Measurements from ENCODE around the gene XXYLT1.
"Not testable (repeated sequence)": the region's sequence is repeated elsewhere in the genome, so short reads cannot be mapped to it uniquely, and the experiment has no call there.

XXYLT1 gene

DNA sequence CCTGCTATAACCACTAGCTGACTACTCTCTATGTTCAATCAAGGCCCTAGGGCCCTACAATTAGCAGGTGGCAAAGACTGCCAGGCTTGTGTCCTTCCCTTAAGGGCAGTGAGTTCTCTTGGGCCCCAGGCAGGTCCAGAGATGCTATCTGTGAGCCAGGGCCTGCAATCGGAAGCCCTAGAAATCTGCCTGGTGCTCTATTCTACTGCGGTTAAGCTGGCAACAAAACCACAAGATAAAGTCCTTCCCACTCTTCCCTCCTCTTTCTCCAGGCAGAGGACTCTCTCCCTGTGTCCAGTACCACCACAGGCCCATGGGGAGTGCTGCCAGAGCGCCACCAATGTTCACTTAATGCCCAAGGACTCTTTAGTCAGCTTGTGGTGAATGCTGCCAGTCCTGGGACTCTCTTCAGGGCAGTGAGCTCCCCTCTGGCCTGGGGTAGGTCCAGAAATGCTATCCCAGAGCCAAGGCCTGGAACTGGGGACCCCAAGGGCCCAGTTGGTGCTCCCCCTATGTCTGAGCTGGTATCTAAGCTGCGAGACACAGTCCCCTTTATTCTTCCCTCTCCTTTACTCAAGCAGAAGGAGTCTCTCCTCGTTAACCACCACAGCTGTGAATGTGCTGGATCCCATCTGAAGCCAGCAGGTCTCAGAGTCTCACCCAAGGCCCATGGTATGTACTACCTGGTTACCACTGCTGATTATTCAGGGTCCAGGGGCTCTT is 34.7 kb downstream of the XXYLT1 start:
- H3K4me3 ChIP-seq (ENCODE audit: low read depth, low read length), result no peak overlapping the region
- no peaks in the 10 kb centered on the region for H3K9me3 ChIP-seq (ENCODE audit: severe bottlenecking)
- DNase-seq, result no peak
- H3K27ac ChIP-seq, result no peak overlapping the region
- TF ChIP-seq, protein P1, sequence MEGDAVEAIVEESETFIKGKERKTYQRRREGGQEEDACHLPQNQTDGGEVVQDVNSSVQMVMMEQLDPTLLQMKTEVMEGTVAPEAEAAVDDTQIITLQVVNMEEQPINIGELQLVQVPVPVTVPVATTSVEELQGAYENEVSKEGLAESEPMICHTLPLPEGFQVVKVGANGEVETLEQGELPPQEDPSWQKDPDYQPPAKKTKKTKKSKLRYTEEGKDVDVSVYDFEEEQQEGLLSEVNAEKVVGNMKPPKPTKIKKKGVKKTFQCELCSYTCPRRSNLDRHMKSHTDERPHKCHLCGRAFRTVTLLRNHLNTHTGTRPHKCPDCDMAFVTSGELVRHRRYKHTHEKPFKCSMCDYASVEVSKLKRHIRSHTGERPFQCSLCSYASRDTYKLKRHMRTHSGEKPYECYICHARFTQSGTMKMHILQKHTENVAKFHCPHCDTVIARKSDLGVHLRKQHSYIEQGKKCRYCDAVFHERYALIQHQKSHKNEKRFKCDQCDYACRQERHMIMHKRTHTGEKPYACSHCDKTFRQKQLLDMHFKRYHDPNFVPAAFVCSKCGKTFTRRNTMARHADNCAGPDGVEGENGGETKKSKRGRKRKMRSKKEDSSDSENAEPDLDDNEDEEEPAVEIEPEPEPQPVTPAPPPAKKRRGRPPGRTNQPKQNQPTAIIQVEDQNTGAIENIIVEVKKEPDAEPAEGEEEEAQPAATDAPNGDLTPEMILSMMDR (IDR thresholded peaks at IDR 0.05; ENCODE audit: low read depth, low read length), result no peak
- no peaks in the 10 kb centered on the region for H3K36me3 ChIP-seq
- no peaks in the 10 kb centered on the region for H3K27me3 ChIP-seq (ENCODE audit: insufficient read depth, low read depth, severe bottlenecking)

DNA sequence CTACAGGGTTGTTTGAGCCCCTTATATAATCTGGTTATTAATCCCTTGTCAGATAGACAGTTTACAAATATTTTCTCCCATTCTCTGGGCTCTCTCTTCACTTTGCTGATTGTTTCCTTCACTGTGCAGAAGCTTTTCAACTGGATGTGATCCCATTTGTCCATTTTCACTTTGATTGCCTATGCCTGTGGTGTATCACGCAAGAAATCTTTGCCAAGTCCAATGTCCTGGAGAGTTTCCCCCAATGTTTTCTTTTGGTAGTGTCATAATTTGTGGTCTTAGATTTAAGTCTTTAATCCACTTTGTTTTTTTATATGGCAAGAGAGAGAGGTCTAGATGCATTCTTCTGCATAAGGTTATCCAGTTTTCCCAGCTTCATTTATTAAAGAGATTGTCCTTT is 40.7 kb downstream of the XXYLT1 start:
- no peaks in the 10 kb centered on the region for H3K36me3 ChIP-seq
- DNase-seq, result no peak
- H3K27ac ChIP-seq, result no peak overlapping the region
- H3K4me3 ChIP-seq (ENCODE audit: low read depth, low read length), result no peak overlapping the region
- TF ChIP-seq, protein P1 (IDR thresholded peaks at IDR 0.05; ENCODE audit: low read depth, low read length), result no peak
- H3K9me3 ChIP-seq (ENCODE audit: severe bottlenecking), result no peaks in the 10 kb centered on the region
- no peaks in the 10 kb centered on the region for H3K27me3 ChIP-seq (ENCODE audit: insufficient read depth, low read depth, severe bottlenecking)

DNA sequence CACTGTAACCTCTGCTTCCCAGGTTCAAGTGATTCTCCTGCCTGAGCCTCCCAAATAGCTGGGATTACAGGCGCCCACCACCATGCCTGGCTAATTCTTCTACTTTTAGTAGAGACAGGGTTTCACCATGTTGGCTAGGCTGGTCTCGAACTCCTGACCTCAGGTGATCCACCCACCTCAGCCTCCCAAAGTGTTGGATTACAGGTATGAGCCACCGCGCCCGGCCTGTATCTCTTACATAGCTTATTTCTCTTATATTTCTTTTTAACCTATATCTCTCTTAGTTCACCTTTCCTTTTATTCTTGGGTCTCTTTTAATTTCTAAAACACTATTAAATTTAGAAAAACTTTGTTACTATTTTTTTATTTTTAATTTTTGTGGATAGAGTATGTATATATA is 42.1 kb downstream of the XXYLT1 start:
- not testable (repeated sequence) for H3K27me3 ChIP-seq (ENCODE audit: insufficient read depth, low read depth, severe bottlenecking); H3K36me3 ChIP-seq; H3K27ac ChIP-seq; H3K9me3 ChIP-seq (ENCODE audit: severe bottlenecking); DNase-seq; H3K4me3 ChIP-seq (ENCODE audit: low read depth, low read length)

DNA sequence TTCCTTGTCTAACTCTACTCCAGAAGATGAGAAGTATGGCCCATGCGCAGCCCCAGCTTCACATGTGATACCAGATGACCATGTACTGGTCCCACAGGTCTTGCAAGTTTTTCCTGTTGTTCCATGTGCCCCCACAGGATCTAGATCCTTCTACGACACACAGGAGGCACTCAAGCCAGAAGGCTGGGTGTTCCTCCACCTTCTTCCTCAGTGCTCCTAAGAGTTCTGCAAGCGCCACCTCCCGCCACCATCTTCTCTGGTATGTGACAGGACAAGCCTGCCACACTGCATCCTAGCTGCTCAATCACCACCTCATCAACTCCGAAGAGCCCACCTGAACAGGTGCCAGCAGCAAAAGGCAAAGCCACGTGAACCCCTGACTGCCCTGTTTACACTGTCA is 43.1 kb downstream of the XXYLT1 start:
- Histone ChIP-seq H3K4me3 (ENCODE audit: low read depth, low read length) (no peak overlapping the region), H3K27ac (no peak overlapping the region), H3K36me3 (no peaks in the 10 kb centered on the region), H3K27me3 (ENCODE audit: insufficient read depth, low read depth, severe bottlenecking) (no peaks in the 10 kb centered on the region), H3K9me3 (ENCODE audit: severe bottlenecking) (no peaks in the 10 kb centered on the region)
- no peak for DNase-seq
- TF ChIP-seq, protein P1 (IDR thresholded peaks at IDR 0.05; ENCODE audit: low read depth, low read length), result no peak

DNA sequence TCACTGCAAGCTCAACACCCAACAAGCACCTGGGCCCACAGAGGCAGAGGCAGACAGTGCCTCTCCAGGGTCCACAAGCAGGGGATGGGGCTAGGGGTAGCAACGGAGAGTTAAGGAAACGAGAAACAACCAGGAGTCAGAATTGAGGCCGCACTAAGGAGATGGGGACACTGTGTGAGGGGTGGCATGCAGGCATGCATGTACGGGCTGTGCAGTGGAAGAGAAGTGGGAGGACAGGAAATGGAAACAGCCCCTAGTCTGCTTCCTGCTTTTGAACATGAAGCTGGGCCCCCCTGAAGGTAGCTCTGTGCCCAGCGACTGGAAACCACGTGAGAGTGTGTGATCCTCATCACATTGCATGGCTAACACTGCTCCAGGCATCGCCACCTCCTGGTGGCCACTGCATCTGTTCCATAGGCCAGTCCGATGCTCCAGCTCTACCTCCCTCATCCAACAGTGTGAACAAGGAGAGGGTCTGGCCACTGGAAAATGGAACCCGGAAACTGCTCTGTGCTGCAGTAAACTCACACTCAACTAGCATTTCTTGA is 44.0 kb downstream of the XXYLT1 start:
- TF ChIP-seq, protein P1 (IDR thresholded peaks at IDR 0.05; ENCODE audit: low read depth, low read length), result peak; percentile 53
- Histone ChIP-seq H3K4me3 (ENCODE audit: low read depth, low read length) (no peak overlapping the region), H3K9me3 (ENCODE audit: severe bottlenecking) (no peaks in the 10 kb centered on the region), H3K36me3 (no peaks in the 10 kb centered on the region), H3K27me3 (ENCODE audit: insufficient read depth, low read depth, severe bottlenecking) (no peaks in the 10 kb centered on the region), H3K27ac (no peak overlapping the region)
- DNase-seq, result no peak

DNA sequence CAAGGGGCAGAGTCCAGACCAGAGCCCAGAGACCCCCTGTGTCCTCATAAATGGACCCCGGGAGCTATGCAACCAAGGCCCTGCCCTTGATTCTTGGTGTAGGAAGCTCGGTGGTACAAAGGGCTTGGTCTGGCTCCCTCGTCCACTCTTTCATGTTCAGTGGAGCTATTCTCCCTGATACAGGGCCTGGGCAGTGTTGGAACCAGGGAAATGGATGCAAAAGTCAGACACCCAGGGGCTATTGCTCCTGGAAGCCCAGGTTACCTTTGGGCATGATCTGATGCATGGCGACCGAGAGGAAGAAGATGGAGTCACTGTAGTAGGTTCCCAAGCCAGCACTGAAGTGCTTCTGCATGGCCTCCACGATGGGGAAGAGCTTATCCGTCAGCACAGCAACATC is 44.5 kb downstream of the XXYLT1 start:
- no peaks in the 10 kb centered on the region for H3K27me3 ChIP-seq (ENCODE audit: insufficient read depth, low read depth, severe bottlenecking)
- H3K9me3 ChIP-seq (ENCODE audit: severe bottlenecking), result no peaks in the 10 kb centered on the region
- H3K36me3 ChIP-seq, result no peaks in the 10 kb centered on the region
- H3K4me3 ChIP-seq (ENCODE audit: low read depth, low read length), result no peak overlapping the region
- no peak overlapping the region for H3K27ac ChIP-seq
- TF ChIP-seq, protein P1 (IDR thresholded peaks at IDR 0.05; ENCODE audit: low read depth, low read length), result no peak
- DNase-seq, result no peak
